RWPE1 (cell line): ENCODE measurements around the gene EIF2B2.

Source experiments
- CTCF ChIA-PET: fragments of 350-600 bp; sonication (Branson Sonifier 250); formaldehyde crosslinking; extraction: SDS; loops from one replicate; lab custom pipeline; 2021; lab: Yijun Ruan, JAX
- POLR2A ChIA-PET: fragments of 400-600 bp; formaldehyde crosslinking; extraction: SDS; loops from one replicate; lab custom pipeline; 2020; ENCODE audit warnings: antibody characterized with exemption; ENCODE audit not compliant: low non-redundant PET; lab: Yijun Ruan, JAX
- DNase-seq: peaks from one replicate; pipeline ENCODE4 v3.0.0; 2012; ENCODE audit warnings: low spot score
- H3K27ac ChIP-seq: fragments of 450-650 bp; 2 replicates; pipeline ENCODE4 v1.5.1; 2017
- CTCF ChIP-seq: fragments of 450-650 bp; conservative IDR thresholded peaks from 2 replicates; pipeline ENCODE4 v1.5.1; 2017; ENCODE audit warnings: low read depth, mild to moderate bottlenecking

EIF2B2 gene

DNA sequence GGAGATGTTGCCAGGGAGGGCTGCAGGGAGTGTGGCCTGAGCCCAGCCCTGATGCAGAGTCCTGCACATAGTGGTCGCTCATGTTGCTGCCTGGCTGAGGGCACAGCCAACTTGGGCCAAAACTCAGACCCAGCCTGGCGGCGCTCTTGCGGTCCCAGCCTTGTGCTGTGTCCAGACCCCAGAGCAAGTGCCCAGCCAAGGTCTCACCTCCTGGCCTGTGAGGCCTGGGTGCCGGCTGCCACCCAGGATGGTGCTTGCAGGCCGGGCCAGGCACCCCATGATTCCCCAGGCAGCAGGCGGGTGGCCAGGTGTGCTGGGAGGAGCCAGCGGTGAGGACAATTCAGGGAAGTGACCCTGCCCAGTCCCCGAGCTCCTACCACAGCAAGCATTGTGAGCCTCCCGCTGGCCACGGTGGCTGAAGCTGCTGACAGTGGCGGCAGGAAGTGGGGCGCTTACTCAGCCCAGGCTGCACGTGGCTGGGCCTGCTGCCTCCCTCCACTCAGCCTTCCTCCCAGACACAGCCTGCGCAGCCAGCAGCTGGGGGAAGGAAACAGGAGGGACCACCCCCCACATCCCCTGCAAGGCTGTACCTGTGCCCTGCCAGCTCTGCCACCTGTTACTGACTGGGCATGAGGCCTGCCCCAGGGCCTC is 29.6 kb upstream of the EIF2B2 start:
- CTCF ChIA-PET, result no interaction called here
- POLR2A ChIA-PET, result no interaction called here
- H3K27ac ChIP-seq, result no peak overlapping the region
- no peak for DNase-seq
- TF ChIP-seq CTCF, result no peak

- TF ChIP-seq CTCF, result no peak
- CTCF ChIA-PET, result no interaction called here
- no peak overlapping the region for H3K27ac ChIP-seq
- DNase-seq, result no peak
- POLR2A ChIA-PET, result no interaction called here
These were observed 28.8 kb upstream of the EIF2B2 start for GRCh38 chr14:74973905-74974363.

DNA sequence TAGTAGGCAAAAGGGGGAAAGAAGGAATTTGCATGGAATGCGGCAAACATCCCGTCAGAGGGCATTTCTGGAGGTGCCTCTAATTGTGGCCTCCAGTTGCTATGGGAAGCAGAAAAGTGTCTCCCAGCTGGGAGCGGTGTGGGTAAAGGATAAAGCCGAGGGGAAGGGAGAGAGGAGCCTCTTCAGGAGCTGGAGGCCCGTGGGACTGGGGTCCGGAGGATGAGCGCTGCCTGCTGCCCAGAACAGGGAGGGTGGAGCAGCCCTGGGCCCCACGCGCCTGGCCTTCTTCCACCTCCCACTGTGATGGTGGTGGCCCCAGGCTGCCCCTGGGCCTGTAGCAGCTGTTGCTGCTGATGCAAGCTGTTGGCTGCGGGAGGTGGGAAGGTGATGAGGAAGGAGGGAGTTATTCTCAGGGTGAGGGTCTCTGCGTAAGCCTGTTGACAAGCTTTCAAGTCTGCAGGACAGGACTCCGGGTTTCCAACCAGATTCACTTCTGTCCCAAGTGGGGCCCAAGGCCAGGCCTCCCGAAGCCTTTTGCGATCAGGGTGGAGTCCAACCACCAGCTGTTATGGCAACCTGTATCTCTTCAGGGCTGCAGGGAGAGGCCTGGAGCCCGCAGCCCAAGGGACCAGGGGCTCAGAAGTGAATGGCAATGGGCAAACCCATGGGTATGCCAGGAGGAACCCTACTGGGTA is 28.2 kb upstream of the EIF2B2 start:
- POLR2A ChIA-PET, result no interaction called here
- CTCF ChIA-PET, result no interaction called here
- no peak for TF ChIP-seq CTCF
- no peak for DNase-seq
- H3K27ac ChIP-seq, result no peak overlapping the region

DNA sequence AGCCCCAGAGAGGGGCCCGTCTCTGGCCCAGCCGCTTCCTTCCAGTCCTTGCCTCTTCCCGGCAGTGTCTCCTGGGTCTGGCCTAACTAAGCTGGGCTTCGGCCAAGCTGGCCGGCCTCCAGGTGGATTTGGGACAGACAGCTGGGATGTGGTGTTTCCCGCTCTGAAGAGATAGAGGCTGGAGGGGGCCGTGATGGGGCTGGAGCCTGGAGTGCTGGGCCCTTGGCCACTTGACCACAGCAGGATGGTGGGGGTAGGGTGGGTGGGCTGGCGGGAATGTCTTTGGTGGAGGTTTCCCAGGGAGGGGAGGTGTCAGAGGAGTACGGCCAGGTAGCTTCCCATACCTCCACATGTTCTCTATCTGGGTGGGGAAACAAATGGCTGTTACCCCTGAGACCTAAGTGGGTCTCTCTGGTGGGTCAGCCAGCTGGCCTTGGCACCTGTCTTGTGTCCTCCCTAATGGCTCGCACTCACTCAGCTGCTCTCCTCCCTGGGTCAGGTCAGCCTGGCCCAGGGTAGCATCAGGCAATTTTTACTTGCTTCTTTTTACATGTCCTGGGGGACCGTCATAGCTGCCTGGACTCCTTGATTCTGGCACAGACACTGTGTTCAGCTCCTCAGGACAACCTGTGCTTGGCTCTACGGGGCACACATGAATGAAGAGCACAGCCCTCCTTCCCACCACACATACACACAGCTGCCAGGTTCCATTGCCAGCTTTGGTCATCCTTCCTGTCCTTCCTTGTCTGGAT is 27.5 kb upstream of the EIF2B2 start:
- TF ChIP-seq CTCF, result no peak
- H3K27ac ChIP-seq, result no peak overlapping the region
- CTCF ChIA-PET, result interaction anchor here (0.6 kb wide), 1 partner anchor 974 kb away, joined by 3 read pairs; no protein-coding TSS in a partner anchor
- no peak for DNase-seq
- POLR2A ChIA-PET, result no interaction called here

GRCh38 chr14:74976264-74977113 is 26.2 kb upstream of the EIF2B2 start:
- no peak overlapping the region for H3K27ac ChIP-seq
- ChIA-PET CTCF (no interaction called here), POLR2A (no interaction called here)
- TF ChIP-seq CTCF, result no peak
- no peak for DNase-seq
